Gastroesophageal sphincter (tissue), 3 donors: Measurements from ENCODE around the gene ALK.

Source experiments
- POLR2A ChIP-seq, 2 donors: fragments of 450-650 bp; IDR thresholded peaks; one replicate each; pipeline ENCODE4 v1.6.1; 2017; ENCODE audit warnings: antibody characterized with exemption in 2 of 2, mild to moderate bottlenecking in 2 of 2, moderate library complexity in 1 of 2
- POLR2AphosphoS5 ChIP-seq: sonication (generic); formaldehyde crosslinking; IDR thresholded peaks from one replicate; pipeline ENCODE4 v1.6.1; 2017; ENCODE audit warnings: antibody characterized with exemption
- TF ChIP-seq, protein P1 (sequence below), 4 experiments: fragments of 200-600 bp in 2 of 4; fragments of 450-650 bp in 2 of 4; sonication (generic) in 1 of 4; IDR thresholded peaks; one replicate each; pipeline ENCODE4 v1.5.1; 2017 to 2019; ENCODE audit warnings: antibody characterized with exemption in 4 of 4, mild to moderate bottlenecking in 2 of 4, moderate library complexity in 2 of 4

DNA sequence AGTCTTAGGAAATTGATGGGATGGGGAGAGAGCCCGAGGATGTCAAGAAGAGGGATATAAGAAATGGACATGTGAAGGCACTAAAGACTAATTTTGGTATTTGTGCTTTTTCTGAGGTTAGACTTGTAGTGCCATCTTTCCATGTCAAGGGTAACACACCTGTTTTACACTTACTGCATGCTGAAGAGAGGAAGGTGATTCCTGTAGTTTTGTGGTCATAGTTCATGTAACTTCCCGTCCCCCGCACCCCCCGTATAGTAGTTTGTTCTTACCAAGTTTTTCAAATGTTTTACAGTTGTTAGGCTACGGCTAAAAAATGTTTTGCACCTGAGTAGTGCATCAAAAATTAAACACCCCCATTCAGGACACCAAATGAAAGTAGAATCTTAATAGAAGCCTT is 732.3 kb downstream of the ALK start:
- TF ChIP-seq, protein P1, sequence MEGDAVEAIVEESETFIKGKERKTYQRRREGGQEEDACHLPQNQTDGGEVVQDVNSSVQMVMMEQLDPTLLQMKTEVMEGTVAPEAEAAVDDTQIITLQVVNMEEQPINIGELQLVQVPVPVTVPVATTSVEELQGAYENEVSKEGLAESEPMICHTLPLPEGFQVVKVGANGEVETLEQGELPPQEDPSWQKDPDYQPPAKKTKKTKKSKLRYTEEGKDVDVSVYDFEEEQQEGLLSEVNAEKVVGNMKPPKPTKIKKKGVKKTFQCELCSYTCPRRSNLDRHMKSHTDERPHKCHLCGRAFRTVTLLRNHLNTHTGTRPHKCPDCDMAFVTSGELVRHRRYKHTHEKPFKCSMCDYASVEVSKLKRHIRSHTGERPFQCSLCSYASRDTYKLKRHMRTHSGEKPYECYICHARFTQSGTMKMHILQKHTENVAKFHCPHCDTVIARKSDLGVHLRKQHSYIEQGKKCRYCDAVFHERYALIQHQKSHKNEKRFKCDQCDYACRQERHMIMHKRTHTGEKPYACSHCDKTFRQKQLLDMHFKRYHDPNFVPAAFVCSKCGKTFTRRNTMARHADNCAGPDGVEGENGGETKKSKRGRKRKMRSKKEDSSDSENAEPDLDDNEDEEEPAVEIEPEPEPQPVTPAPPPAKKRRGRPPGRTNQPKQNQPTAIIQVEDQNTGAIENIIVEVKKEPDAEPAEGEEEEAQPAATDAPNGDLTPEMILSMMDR (IDR thresholded peaks at IDR 0.05): no peak
- TF ChIP-seq POLR2AphosphoS5: no peak
- no peak for TF ChIP-seq POLR2A (IDR thresholded peaks at IDR 0.05)
